A549 (cell line): ENCODE data around the gene INPP5A.
A peak's percentile ranks its signal among the peaks of the same experiment; 100 is the strongest.

ENCODE experiments used
- CBX8 ChIP-seq: fragments of 200-600 bp; sonication (generic); IDR thresholded peaks from 2 replicates; pipeline ENCODE4 v1.6.1; 2016
- CHD2 ChIP-seq: fragments of 150-350 bp; IDR thresholded peaks from 2 replicates; pipeline ENCODE4 v1.6.1; 2014; ENCODE audit warnings: low read length; ENCODE audit not compliant: partially characterized antibody
- EP300 ChIP-seq, 2 experiments: fragments of >200 bp; sonication (Bioruptor Twin); formaldehyde crosslinking; IDR thresholded peaks; 2 replicates in 1 of 2; 3 replicates in 1 of 2; pipeline ENCODE4 v1.6.1; 2016 to 2017
- ESRRA ChIP-seq: fragments of 150-350 bp; IDR thresholded peaks from 2 replicates; pipeline ENCODE4 v1.6.1; 2014; ENCODE audit warnings: mild to moderate bottlenecking, low read length, borderline replicate concordance
- POLR2A ChIP-seq: IDR thresholded peaks from 2 replicates; pipeline ENCODE4 v1.6.1; 2012; ENCODE audit warnings: mild to moderate bottlenecking, low read length
- RNF2 ChIP-seq: fragments of 200-600 bp; sonication (generic); IDR thresholded peaks from 2 replicates; pipeline ENCODE4 v1.6.1; 2016; ENCODE audit warnings: low read depth, mild to moderate bottlenecking, antibody characterized with exemption, moderate library complexity, borderline replicate concordance
- TP53 ChIP-seq: fragments of 250-450 bp; sonication (Bioruptor Pico); IDR thresholded peaks from 2 replicates; pipeline ENCODE4 v1.5.0; 2021; ENCODE audit warnings: mild to moderate bottlenecking, moderate library complexity
- TF ChIP-seq, protein P1 (sequence below): fragments of 250-450 bp; sonication (Bioruptor Pico); IDR thresholded peaks from 2 replicates; pipeline ENCODE4 v1.5.0; 2021; ENCODE audit warnings: mild to moderate bottlenecking, moderate library complexity, borderline replicate concordance
- TF ChIP-seq, protein P2 (sequence below): fragments of >200 bp; sonication (Bioruptor Twin); formaldehyde crosslinking; IDR thresholded peaks from 3 replicates; pipeline ENCODE4 v1.5.1; 2016

DNA sequence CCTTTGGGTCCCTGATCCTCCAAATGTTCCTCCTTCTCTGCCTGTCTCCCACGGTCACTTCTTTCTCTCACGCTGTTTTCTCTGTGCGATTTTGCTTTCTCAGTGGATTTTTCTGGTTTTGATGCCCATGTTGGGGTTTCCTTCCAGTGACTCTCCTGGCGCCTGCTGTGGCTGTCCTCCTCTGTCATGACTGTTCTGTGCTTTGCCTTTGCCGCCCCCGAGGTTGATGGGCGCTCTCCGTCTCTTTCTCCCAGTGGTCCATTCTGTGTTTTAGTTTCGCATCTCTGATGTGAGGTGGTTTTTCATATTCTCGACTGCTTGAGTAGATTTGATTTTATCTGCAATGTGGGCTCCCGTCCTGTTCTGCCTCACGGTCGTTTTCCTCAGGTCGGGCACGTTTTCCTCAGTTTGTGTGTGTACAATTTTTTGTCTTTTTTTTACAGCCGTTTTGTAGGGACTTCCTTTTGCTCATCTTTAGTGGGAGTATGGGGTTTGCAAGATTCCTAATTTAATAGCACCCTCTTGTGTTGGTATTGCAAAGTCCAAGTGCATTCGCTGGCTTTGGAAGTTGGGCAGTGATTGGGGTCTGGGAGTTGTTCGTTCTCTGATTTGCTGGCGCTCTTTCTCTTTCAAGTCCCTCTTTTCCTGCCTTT, 100.0 kb downstream of the INPP5A start:
- TF ChIP-seq, protein P1, sequence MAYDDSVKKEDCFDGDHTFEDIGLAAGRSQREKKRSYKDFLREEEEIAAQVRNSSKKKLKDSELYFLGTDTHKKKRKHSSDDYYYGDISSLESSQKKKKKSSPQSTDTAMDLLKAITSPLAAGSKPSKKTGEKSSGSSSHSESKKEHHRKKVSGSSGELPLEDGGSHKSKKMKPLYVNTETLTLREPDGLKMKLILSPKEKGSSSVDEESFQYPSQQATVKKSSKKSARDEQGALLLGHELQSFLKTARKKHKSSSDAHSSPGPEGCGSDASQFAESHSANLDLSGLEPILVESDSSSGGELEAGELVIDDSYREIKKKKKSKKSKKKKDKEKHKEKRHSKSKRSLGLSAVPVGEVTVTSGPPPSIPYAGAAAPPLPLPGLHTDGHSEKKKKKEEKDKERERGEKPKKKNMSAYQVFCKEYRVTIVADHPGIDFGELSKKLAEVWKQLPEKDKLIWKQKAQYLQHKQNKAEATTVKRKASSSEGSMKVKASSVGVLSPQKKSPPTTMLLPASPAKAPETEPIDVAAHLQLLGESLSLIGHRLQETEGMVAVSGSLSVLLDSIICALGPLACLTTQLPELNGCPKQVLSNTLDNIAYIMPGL (CRISPR knock-in tag) = no peak
- TF ChIP-seq POLR2A = no peak
- TF ChIP-seq, protein P2, sequence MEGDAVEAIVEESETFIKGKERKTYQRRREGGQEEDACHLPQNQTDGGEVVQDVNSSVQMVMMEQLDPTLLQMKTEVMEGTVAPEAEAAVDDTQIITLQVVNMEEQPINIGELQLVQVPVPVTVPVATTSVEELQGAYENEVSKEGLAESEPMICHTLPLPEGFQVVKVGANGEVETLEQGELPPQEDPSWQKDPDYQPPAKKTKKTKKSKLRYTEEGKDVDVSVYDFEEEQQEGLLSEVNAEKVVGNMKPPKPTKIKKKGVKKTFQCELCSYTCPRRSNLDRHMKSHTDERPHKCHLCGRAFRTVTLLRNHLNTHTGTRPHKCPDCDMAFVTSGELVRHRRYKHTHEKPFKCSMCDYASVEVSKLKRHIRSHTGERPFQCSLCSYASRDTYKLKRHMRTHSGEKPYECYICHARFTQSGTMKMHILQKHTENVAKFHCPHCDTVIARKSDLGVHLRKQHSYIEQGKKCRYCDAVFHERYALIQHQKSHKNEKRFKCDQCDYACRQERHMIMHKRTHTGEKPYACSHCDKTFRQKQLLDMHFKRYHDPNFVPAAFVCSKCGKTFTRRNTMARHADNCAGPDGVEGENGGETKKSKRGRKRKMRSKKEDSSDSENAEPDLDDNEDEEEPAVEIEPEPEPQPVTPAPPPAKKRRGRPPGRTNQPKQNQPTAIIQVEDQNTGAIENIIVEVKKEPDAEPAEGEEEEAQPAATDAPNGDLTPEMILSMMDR = peak; percentile 86
- no peak for TF ChIP-seq EP300 (IDR thresholded peaks at IDR 0.05)
- no peak for TF ChIP-seq RNF2
- no peak for TF ChIP-seq CBX8
- TF ChIP-seq TP53 (CRISPR knock-in tag) = no peak
- TF ChIP-seq CHD2 = no peak
- TF ChIP-seq ESRRA = no peak
